NB4 (cell line): ENCODE results near the gene SNRPD2.
"Not testable (repeated sequence)": the region's sequence is repeated elsewhere in the genome, so short reads cannot be mapped to it uniquely, and the experiment has no call there.

ENCODE experiments used
- MAX ChIP-seq: IDR thresholded peaks from 2 replicates; pipeline ENCODE4 v1.6.1; 2011; ENCODE audit warnings: low read depth, low read length
- POLR2A ChIP-seq: IDR thresholded peaks from 2 replicates; pipeline ENCODE4 v1.6.1; 2011; ENCODE audit warnings: mild to moderate bottlenecking; ENCODE audit not compliant: insufficient read length; ENCODE audit errors: extremely low read depth

DNA sequence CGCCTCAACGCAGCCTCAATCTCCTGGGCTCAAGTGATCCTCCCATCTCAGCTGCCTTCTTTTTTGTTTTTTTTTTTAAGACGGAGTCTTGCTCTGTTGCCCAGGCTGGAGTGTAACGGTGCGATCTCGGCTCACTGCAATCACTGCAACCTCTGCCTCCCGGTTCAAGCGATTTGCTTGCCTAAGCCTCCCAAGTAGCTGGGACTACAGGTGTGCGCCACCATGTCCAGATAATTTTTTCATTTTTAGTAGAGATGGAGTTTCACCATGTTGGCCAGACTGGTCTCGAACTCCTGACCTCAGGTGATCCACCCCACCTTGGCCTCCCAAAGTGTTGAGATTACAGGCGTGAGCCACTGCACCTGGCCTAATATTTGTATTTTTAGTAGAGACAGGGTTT is 28.3 kb upstream of the SNRPD2 start:
- not testable (repeated sequence) for TF ChIP-seq POLR2A, MAX
